ENCODE results near the gene ITGAD.

DNA sequence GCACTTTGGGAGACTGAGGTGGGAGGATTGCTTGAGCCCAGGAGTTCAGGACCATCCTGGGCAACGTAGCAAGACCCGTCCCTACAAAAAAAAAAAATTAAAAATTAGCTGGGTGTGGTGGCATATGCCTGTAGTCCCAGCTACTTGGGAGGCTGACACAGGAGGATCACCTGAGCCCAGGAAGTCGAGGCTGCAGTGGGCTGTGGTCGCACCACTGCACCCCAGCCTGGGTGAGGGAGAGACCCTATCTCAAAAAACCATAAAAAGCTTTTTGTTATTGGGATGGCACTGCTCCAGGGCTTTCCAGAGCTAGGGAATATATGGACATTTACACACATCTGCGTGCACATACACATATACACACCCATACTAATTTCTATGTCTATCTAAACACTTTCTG, 58.1 kb downstream of the ITGAD start:
- TF ChIP-seq, protein P1, sequence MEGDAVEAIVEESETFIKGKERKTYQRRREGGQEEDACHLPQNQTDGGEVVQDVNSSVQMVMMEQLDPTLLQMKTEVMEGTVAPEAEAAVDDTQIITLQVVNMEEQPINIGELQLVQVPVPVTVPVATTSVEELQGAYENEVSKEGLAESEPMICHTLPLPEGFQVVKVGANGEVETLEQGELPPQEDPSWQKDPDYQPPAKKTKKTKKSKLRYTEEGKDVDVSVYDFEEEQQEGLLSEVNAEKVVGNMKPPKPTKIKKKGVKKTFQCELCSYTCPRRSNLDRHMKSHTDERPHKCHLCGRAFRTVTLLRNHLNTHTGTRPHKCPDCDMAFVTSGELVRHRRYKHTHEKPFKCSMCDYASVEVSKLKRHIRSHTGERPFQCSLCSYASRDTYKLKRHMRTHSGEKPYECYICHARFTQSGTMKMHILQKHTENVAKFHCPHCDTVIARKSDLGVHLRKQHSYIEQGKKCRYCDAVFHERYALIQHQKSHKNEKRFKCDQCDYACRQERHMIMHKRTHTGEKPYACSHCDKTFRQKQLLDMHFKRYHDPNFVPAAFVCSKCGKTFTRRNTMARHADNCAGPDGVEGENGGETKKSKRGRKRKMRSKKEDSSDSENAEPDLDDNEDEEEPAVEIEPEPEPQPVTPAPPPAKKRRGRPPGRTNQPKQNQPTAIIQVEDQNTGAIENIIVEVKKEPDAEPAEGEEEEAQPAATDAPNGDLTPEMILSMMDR (IDR thresholded peaks at IDR 0.05): no peak
- TF ChIP-seq POLR2A (IDR thresholded peaks at IDR 0.05): no peak

Measured in heart left ventricle (tissue), 13 donors.